AG09319 (cell line): ENCODE results near the gene CT45A1.
"Not testable (repeated sequence)": the region's sequence is repeated elsewhere in the genome, so short reads cannot be mapped to it uniquely, and the experiment has no call there.

Experiments
- DNase-seq: peaks from one replicate; pipeline ENCODE4 v3.0.0-alpha.2; 2010; ENCODE audit warnings: low read depth; ENCODE audit errors: extremely low read depth
- CTCF ChIP-seq: IDR thresholded peaks from 2 replicates; pipeline ENCODE4 v1.5.1; 2011; ENCODE audit warnings: low read depth, mild to moderate bottlenecking, inconsistent platforms, low read length, moderate library complexity

Gene CT45A1

GRCh38 chrX:135713183-135713689, at the start of gene CT45A1:
Gene CT45A1 (plus strand): TSS chrX:135713639. CDS start chrX:135718941, 5,302 bp downstream.
- not testable (repeated sequence) for DNase-seq

GRCh38 chrX:135672979-135673378, 40.5 kb upstream of the CT45A1 start:
- DNase-seq: not testable (repeated sequence)

- DNase-seq: no peak
- no peak for TF ChIP-seq CTCF
These were observed 25.3 kb upstream of the CT45A1 start for GRCh38 chrX:135688137-135688536.

- no peak for TF ChIP-seq CTCF
- DNase-seq: no peak
These were observed 18.0 kb upstream of the CT45A1 start for GRCh38 chrX:135695471-135695870.

- DNase-seq: no peak
- TF ChIP-seq CTCF: no peak
These were observed 15.8 kb upstream of the CT45A1 start for GRCh38 chrX:135697601-135698000.

GRCh38 chrX:135698924-135699323, 14.5 kb upstream of the CT45A1 start:
- DNase-seq: no peak
- TF ChIP-seq CTCF: no peak

- no peak for DNase-seq
- peak; percentile 13 for TF ChIP-seq CTCF
These were observed 5.6 kb upstream of the CT45A1 start for GRCh38 chrX:135707880-135708279.

- DNase-seq: no peak
- no peak for TF ChIP-seq CTCF
These were observed 356 bp downstream of the CT45A1 start for GRCh38 chrX:135713795-135714194.

GRCh38 chrX:135734666-135735065, 21.2 kb downstream of the CT45A1 start:
- not testable (repeated sequence) for DNase-seq
